ENCODE data around the gene TM6SF1.
"Not testable (repeated sequence)": the region's sequence is repeated elsewhere in the genome, so short reads cannot be mapped to it uniquely, and the experiment has no call there.

Gene TM6SF1

GRCh38 chr15:83090465-83090864 lies 17.0 kb upstream of the TM6SF1 start:
- no peak for DNase-seq

- not testable (repeated sequence) for DNase-seq
These were observed 15.5 kb upstream of the TM6SF1 start for GRCh38 chr15:83091965-83092308.

GRCh38 chr15:83092309-83092976 lies 15.0 kb upstream of the TM6SF1 start:
- DNase-seq: no peak

- DNase-seq: no peak
These were observed 12.9 kb upstream of the TM6SF1 start for GRCh38 chr15:83094583-83094982.

- no peak for DNase-seq
These were observed 9.4 kb upstream of the TM6SF1 start for GRCh38 chr15:83098079-83098478.

- DNase-seq: no peak
These were observed 8.2 kb upstream of the TM6SF1 start for GRCh38 chr15:83099290-83099689.

GRCh38 chr15:83100097-83100646 lies 7.3 kb upstream of the TM6SF1 start:
- no peak for DNase-seq

- DNase-seq: no peak
These were observed 5.1 kb upstream of the TM6SF1 start for GRCh38 chr15:83102346-83102745.

GRCh38 chr15:83104141-83104540 lies 3.3 kb upstream of the TM6SF1 start:
- DNase-seq: no peak

GRCh38 chr15:83105440-83105839 lies 2.0 kb upstream of the TM6SF1 start:
- no peak for DNase-seq

GRCh38 chr15:83107841-83108181 lies 366 bp downstream of the TM6SF1 start:
- no peak for DNase-seq

- no peak for DNase-seq
These were observed 1.1 kb downstream of the TM6SF1 start for GRCh38 chr15:83108266-83109219.

- no peak for DNase-seq
These were observed 2.1 kb downstream of the TM6SF1 start for GRCh38 chr15:83109532-83109931.

- DNase-seq: no peak
These were observed 2.9 kb downstream of the TM6SF1 start for GRCh38 chr15:83110381-83110780.

- DNase-seq: no peak
These were observed 3.7 kb downstream of the TM6SF1 start for GRCh38 chr15:83111149-83111548.

GRCh38 chr15:83112233-83112955 lies 4.9 kb downstream of the TM6SF1 start:
- DNase-seq: no peak

- no peak for DNase-seq
These were observed 5.5 kb downstream of the TM6SF1 start for GRCh38 chr15:83112956-83113299.

- no peak for DNase-seq
These were observed 6.6 kb downstream of the TM6SF1 start for GRCh38 chr15:83113881-83114674.

GRCh38 chr15:83114856-83115255 lies 7.4 kb downstream of the TM6SF1 start:
- DNase-seq: no peak

- no peak for DNase-seq
These were observed 8.0 kb downstream of the TM6SF1 start for GRCh38 chr15:83115410-83115809.

- DNase-seq: no peak
These were observed 8.6 kb downstream of the TM6SF1 start for GRCh38 chr15:83115831-83116565.

GRCh38 chr15:83118291-83118827 lies 10.9 kb downstream of the TM6SF1 start:
- no peak for DNase-seq
